Hematopoietic multipotent progenitor cell treated with erythropoietin and hydrocortisone succinate and interleukin-3 and kit ligand, for 15 days (in vitro differentiated cells): ENCODE data around the gene SEMA4A.

ENCODE experiments used
- DNase-seq: peaks from one replicate; pipeline ENCODE4 v3.0.0-alpha.2; 2015; ENCODE audit warnings: low spot score

The SEMA4A gene

DNA sequence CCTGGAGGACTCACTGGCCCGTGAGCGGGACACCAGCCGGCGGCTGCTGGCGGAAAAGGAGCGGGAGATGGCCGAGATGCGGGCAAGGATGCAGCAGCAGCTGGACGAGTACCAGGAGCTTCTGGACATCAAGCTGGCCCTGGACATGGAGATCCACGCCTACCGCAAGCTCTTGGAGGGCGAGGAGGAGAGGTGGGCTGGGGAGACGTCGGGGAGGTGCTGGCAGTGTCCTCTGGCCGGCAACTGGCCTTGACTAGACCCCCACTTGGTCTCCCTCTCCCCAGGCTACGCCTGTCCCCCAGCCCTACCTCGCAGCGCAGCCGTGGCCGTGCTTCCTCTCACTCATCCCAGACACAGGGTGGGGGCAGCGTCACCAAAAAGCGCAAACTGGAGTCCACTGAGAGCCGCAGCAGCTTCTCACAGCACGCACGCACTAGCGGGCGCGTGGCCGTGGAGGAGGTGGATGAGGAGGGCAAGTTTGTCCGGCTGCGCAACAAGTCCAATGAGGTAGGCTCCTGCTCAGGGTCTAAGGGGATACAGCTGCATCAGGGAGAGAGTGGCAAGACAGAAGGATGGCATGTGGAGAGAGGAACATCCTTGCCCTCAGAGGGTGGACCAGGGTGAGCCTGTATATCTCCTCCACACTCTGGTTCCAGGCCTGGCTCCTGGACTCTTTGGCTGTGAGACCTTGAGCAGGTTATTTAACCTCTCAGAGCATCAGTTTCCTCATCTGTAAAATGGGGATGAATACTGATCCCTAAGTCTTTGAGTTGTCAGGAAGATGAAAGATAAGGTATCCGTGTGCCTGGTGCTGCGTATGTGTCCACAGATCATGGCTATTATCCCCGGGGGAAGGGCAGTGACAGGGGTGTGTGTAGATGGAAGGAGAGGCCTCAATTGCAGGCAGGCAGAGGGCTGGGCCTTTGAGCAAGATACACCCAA, 17.2 kb upstream of the SEMA4A start:
- DNase-seq, result no peak

DNA sequence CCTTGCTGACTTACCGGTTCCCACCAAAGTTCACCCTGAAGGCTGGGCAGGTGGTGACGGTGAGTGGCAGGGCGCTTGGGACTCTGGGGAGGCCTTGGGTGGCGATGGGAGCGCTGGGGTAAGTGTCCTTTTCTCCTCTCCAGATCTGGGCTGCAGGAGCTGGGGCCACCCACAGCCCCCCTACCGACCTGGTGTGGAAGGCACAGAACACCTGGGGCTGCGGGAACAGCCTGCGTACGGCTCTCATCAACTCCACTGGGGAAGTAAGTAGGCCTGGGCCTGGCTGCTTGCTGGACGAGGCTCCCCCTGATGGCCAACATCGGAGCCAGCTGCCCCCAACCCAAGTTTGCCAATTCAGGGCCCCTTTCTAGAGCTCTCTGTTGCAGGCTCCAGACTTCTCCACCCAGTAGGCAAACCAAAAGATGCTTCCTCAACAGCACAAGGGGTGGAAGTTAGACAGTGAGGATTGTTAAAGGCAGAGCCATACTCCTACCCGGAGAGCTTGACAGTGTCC, 16.4 kb upstream of the SEMA4A start:
- DNase-seq, result no peak

DNA sequence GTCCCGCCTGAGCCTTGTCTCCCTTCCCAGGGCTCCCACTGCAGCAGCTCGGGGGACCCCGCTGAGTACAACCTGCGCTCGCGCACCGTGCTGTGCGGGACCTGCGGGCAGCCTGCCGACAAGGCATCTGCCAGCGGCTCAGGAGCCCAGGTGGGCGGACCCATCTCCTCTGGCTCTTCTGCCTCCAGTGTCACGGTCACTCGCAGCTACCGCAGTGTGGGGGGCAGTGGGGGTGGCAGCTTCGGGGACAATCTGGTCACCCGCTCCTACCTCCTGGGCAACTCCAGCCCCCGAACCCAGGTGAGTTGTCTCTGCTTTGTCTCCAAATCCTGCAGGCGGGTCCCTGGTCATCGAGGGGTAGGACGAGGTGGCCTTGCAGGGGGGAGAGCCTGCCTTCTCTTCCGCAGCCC, 14.9 kb upstream of the SEMA4A start:
- no peak for DNase-seq

DNA sequence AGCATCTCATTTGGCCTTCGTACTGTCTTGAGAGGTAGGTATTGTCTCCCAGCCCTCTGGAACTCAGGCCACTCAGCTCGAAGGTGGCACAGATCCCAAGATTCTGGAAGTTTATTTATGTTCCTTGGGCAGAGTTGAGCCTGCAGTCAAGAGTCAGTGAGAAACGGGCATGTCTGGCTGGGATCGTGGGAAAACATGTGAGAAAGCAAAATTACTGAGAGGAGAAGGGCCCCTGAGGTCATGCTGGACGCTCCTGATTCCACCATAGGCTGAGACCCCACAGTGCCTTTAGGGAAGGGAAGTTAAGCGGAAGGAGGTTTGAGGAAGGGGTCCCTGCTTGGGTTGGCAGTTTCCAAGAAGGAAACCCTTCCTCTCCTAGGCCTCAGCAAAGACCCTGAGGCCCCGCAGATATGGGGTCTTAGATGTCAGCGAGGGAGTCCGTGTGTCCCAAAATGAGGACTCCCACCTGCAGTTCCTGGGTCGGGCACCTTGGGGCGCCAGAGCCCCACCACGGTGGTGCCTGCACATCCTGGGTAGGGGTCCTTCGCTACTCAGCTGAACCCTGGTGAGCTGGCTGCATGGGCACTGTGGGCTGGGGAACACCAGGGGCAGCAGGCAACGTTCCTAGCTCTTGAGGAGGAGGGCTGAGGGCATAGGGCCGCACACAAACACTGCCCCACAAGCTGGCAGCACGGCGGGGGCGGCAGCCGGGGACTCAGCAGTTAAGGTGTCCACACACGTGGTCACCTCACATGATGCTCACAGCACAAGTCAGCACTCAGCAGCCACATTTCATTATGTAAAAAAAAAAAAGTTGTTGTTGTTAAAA, 12.3 kb upstream of the SEMA4A start:
- no peak for DNase-seq

DNA sequence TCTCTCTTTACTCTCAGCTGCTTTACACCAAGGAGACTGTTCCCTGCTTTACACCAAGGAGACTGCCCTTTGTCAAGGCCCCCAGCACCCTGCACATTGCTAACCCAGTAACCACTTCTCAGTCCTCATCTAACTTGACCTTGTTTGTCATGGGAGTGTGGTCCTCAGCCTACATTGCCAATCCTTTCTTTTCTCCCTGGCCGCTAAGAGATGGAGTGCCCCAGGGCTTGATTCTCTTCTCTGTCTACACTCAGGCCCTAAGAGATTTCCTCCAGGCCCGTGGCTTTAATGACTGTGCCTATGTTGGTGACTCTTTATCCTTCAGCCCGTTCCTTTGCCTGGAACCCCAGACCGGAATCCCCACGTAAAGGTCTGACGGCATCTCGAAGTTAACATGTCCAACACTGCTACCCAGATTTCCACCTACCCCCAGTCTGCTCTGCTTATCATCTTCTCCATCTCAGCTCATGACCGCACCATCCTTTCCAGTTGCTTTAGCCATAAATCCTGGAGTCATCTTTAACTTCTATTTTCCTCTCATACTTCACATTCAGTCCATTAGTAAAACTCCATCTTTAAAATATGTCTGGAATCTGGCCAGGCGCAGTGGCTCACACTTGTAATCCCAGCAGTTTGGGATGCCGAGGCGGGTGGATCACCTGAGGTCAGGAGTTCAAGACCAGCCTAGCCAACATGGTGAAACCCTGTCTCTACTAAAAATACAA, 9.5 kb upstream of the SEMA4A start:
- DNase-seq, result no peak

DNA sequence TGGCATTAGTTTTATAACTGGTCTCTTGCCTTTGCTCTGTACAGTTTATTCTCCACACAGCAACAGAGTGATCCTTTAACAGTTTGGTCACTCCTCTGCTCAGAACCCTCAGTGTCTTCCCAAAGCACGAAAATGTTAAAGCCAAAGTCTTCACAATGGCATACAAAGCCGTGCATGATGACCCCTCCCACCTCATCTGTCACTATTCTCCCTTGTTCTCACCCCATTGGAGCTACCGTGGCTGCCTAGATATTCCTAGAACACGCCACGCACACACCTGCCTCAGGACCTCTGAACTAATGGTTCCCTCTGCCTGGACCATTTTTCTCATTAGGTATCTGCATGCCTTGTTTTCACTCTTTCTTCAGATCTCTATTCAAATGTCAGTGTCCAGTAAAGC, 8.6 kb upstream of the SEMA4A start:
- DNase-seq, result no peak

DNA sequence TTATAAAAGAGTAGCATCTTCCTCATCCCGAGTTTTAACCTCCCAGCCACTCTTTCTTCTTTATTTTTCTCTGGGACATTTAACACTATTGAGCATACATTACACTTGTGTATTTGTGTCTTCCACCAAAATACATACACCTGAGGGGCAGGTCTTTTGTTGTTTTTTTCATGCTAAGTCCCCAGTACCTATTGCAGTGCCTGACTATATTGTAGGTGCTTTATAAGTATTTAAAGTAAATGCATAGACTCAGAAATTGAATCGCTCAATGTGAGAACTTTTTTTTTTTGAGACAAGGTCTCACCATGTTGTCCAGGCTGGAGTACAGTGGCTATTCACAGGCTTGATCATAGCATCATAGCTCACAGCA, 7.8 kb upstream of the SEMA4A start:
- no peak for DNase-seq

DNA sequence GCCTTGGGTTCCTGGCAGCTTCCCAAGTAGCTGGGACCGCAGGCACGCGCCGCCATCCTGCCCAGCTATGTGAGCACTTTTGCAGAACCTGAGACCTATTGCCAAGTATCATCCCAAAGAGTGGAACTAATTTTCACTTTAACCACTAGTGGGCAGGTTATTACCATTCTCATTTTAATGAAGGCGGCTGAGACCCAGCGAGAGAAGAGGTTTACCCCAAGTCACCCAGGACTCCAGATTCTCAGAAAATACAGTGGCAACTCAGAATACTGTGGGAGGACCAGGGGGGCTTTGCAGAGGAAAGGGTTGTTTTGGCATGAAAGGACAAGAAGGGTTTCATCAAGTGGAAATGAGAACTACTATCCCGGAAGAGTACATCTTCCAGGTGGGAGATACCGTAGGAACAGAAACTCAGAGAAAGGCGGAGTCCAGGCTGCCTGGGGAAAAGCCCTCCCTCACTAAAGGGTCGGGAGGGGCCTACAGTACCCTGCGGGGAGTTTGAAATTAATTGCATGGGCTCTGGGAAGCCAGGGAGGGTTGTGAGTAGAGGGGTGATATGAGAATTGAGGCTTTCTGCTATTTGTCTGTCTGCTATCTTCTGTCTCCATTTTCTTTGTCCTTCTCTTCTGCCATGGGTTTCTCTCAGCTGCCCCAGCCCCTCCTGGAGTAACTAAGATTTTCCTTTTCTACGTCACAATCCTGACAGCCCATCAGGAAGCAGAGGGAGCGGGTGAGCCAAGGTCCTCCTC, 7.2 kb upstream of the SEMA4A start:
- DNase-seq, result peak; percentile 65

DNA sequence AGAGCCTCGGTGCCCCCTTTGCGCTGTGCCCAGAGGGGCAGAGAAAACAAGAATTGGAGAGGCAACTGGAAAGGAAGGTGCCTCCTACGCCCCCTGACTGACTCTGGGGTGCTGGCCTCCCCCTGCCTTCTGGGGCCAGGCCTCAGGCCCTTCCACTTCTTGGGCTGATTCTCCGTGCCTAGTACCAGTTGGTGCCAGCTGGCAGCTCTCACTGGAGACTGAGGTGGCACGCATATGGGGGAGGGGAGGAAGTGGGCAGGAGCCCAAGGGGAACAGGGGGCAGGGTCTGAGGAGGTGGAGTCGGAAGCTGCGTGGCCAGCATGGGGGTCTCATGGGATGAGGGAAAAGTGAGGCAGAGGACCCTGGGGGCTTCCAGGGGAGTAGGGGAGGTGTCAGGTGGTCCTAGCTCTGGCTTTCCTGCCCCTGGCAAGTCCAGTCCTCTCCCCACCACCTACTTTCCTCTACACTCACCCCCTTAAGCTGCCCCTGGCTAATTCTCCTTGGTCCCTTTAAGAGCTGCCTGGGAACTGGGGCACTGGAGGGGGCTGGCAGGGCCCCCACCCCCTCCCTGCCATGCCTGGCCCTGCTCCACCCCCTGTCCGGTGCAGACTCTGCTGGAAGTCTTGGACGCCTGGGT, 6.5 kb upstream of the SEMA4A start:
- DNase-seq, result no peak

DNA sequence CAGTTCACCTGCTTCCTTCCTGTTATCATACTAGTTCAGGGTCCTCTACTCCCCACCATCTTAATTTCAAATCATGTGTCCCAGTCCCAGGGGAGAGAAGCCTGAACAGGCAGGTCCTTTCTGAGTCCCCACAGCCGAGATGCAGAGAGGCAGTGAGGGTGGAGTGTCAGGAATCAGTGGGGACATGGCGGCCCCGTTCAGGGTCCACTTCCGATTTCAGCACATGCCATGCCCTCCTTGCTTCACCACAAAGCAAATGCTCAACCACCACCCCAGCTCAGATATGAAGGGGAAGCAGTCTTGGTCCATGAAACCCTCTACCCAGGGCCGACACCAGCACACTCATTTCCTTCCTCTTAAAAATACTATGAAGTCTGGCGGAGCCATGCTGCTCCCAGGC, 5.2 kb upstream of the SEMA4A start:
- DNase-seq, result no peak

DNA sequence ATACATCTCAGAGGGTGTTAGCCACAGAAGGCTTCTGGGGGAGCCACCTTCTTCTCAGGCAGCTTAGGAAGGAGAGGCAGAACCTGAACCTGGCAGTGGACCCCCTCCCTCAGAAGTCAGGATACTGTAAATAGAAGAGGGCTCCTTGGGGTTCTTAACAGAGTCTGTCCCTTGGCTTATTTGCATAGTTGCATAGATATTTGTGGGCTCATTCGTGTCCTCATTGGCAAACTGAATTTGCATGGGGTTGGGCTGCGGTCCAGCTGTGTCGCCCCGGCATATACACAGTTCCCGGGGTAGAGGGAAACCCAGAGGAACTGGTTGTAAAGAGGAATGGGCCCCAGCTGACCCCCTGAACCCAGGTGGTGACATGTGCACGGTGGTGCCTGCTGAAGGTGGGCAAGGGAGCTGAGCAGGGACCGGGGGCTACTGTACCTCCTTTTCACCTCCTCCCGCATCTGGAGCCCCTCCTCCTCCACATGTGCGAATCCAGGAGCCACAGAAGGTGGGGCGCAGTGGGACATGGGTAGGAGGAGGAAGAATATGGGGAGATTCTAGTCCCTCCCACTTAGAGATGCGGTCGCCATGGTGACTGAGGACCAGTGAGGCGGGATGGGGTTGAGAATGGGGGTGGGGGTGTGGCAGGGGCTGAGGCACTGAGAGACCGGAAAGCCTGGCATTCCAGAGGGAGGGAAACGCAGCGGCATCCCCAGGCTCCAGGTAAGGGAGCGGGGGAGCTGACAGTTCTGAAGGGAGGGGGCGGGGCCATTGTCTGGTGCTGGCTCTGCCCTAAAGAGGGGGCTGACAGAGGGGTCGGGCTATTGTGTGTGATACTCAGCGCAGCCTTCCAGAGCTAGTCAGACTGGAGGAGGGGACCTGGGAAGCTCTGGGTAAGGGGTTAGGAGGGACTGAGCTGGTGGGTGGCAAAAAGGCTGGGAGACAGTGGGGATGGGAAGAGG, 3.7 kb upstream of the SEMA4A start:
- no peak for DNase-seq

DNA sequence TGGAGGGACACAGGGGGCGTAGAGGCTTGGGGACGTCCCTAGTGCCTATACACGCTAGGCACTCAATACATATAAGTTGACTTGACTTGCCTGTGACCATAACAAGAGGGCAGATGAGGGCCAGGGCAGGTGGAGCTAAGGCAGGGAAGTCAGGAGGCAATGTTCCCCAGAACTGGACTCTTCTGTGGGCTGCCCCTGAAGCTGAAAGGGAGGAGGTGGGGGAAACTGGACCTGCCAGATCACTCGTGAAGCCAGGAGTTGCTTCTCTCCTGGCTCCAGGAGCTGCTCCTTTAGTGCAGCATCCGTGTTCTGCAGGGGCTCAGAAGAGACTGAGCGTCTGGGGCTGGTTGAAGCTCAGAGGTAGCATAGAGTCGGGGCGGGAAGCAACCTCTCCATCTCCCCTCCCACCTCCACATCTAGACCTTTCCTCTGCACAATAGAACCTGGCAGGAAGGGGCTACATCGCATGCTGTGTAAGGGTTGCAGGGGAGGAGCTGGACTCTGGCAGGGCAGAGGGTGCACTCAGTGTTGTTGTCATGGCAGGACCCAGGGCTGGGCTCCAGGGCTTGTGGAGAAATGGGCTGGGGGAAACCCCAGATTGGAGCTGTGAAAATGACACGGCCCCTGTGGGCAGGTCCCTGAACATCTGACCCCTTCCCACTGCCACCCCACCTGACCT, 2.9 kb upstream of the SEMA4A start:
- no peak for DNase-seq

DNA sequence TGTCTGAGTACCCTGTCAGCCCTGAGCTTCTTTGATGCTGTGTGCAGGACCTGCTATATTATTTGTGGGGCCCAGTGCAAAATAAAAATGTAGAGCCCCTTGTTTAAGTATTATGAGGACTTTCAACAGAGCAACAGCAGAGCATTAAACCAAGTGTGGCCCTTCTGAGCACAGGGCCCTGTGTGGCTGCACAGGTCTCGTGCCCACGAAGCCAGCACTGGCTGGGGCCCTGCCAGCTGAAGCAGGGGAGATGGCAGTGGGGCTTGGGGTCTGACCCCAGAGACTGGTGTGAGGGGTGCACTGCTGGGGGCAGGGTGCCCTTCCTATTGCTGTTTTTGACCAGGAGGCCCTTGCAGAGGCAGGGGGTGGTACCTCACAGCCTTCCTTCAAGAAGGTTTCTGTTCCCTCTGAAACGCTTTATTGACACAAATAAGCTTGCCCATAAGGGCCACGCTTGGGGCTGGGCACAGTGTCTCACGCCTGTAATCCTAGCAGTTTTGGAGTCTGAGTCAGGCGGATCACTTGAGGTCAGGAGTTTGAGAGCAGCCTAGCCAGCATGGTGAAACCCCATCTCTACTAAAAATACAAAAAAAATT, 2.2 kb upstream of the SEMA4A start:
- no peak for DNase-seq

DNA sequence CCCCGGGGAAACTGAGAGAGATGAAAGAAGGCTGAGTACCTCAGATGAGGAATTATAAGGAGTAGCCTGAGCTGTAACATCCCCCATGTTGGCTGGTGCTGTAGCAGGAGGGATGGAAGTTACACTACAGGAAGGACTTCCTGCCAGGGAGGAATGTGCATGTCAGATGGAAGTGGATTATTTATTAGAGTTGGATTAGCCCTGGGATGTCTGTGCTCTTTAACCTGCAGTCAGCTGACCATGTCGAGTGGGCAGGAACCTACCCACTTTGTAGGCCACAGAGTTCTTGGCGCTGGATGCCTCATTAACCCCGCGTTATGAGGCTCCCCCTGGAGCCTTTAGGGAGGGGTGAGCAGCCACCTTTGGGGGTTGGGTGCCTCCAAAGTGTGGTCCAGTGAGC, 757 bp upstream of the SEMA4A start:
- no peak for DNase-seq

DNA sequence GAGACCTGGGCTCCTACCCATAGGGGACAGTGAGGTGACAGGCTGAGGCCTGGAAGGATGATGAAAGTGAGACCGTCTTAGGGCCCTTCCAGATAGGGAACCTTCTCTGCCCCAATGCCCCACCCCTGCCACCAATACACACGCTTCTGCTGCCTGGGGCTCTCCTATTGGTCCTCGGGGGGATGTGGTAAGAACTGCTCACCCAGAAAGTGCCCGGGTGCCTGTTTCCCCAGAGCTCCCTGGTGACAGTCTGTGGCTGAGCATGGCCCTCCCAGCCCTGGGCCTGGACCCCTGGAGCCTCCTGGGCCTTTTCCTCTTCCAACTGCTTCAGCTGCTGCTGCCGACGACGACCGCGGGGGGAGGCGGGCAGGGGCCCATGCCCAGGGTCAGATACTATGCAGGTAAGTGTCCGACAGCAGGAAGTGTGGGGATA, 948 bp downstream of the SEMA4A start:
- DNase-seq, result no peak

DNA sequence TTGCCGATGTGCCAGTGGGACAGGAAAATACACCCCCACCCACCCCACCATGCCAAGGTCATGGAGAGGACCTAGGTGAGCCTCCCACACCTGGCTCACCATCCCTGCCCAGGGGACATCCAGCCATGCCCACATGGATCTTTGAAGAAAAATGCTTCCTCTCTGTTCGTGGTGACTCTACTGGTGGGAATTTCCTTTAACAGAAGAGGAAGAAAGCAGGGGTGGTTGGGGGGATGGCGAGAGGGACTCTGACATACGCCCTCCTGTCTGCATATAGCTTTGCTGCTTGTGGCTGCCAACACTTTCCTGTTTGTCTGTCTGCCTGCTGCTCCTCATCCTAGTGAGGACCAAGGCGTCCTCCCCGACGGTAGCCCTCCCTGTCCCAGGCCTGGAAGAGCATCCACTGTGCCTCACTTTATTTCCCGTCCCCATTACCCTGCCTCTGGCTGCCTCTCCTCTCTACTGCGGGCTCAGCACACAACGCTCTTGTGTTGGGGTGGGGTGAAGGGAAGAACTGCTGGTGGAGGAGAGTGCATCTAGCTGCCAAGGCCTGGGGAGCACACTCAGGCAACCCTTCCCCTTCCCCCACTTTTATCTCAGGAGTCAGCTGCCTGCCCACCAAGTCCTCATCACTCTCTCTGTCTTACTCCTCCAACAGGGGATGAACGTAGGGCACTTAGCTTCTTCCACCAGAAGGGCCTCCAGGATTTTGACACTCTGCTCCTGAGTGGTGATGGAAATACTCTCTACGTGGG, 2.5 kb downstream of the SEMA4A start:
- no peak for DNase-seq

DNA sequence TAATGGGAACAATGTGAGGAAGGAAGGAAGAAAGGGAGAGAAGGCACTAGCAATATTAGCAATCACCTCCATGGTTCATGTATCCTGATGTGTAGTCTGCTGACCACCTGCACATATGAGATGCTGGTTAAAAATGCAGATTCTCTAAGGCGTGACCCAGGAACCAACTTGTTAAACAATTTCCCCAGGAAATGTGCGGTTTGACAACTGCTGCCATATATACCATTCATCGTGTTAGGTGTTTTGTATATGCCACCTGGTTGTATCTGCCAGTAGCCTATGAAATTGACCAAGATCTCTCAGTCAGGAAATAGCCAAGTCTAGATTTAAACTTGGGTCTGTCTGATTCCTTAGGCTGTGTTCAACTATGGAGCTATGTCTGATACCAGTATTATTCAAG, 4.1 kb downstream of the SEMA4A start:
- DNase-seq, result no peak

DNA sequence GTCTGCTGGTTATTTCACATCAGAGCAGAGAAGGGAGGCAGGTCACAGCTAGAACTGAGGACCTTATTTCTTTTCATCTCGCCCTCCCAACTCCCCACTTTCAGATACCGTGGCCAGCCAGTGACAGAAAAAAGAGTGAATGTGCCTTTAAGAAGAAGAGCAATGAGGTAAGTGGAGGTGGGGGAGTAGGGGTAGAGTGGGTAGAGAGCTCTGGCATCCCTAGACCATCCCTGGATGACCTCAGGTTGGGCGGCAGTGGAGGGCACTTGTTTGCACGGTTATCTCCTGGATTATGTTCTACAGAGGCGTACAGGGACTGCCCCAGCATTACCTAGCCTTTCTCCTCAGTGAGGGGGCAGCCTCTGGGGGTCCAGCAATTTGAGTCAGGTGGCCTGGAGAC, 4.6 kb downstream of the SEMA4A start:
- no peak for DNase-seq
